Measurements from ENCODE around the gene MYT1. TPM values are rescaled to one million over a fixed set of nuclear protein-coding genes. Genes with fewer than 3 reads are reported as not detected.

Gene MYT1
- total and polyA plus RNA-seq, 9 of the 15 experiments (the other 6 are each of a cell fraction or from before 2014, with no cell fraction given) = 0.02 to 0.12 (median 0.06) TPM; not detected in 4

GRCh38 chr20:64149809-64150560 lies 14.3 kb upstream of the MYT1 start:
- H3K79me2 ChIP-seq (ENCODE audit: control insufficient read depth, insufficient read depth, low read length) = no peaks in the 10 kb centered on the region
- H3K9me3 ChIP-seq (replicated peaks; ENCODE audit: control insufficient read depth, insufficient read depth, low read depth, low read length) = peaks cover 8% of the 10 kb centered on the region
- BruUV-seq (replicated peaks) = no TSS peak
- in situ Hi-C loops (cut with MboI) = no loop called here
- H2AFZ ChIP-seq (ENCODE audit: low read depth, low read length) = no peak overlapping the region
- no peak for FAIRE-seq
- intact Hi-C loops (cut with micrococcal nuclease) = no loop called here
- ChIA-PET CTCF (ENCODE audit: low intra/inter-chr PET ratio) (no interaction called here), POLR2A (interaction anchor here (1.0 kb wide), 1 partner anchor 22 kb away, joined by 4 read pairs; no protein-coding TSS in a partner anchor)
- no peaks in the 10 kb centered on the region for H3K36me3 ChIP-seq (ENCODE audit: control insufficient read depth, insufficient read depth, low read length)
- H3K4me1 ChIP-seq (replicated peaks in 1 of 2; ENCODE audit: control insufficient read depth in 2 of 2, insufficient read depth in 2 of 2, low read length in 2 of 2) = peaks cover 0 to 9% of the 10 kb centered on the region in 2 experiments; a peak in 1 of 5 replicates
- H3K27ac ChIP-seq (ENCODE audit: extremely low read depth, low read depth, low read length) = no peak overlapping the region
- DNase-seq (ENCODE audit: extremely low read depth in 1 of 4, low spot score in 3 of 4) = no peak
- 17% methylated on average over 26 of the region's 26 CpGs for WGBS (ENCODE audit: insufficient coverage, low coverage, missing lambda C conversion rate)
- no peak overlapping the region for H3K4me3 ChIP-seq
- peaks cover 0 to 39% of the 10 kb centered on the region in 2 experiments; a peak in 3 of 5 replicates for H3K27me3 ChIP-seq (ENCODE audit: control insufficient read depth in 2 of 2, insufficient read depth in 2 of 2, low read length in 2 of 2)
- no peak for ATAC-seq
- H3K4me2 ChIP-seq (ENCODE audit: insufficient read depth, low read length) = no peak overlapping the region
- no peaks in the 10 kb centered on the region for H4K20me1 ChIP-seq (replicated peaks; ENCODE audit: control insufficient read depth, insufficient read depth, low read length)
- H3K9me1 ChIP-seq (ENCODE audit: control insufficient read depth, insufficient read depth, low read length) = peaks cover 2% of the 10 kb centered on the region
- TF ChIP-seq KDM1A (IDR thresholded peaks at IDR 0.05) (peak in 1 of 2 experiments; percentile 42; a peak in 1 of 4 replicates), MAX (CRISPR knock-in tag; IDR thresholded peaks at IDR 0.05) (peak; percentile 44; the same call in 1 of the 2 replicates), HOXB6 (CRISPR knock-in tag; IDR thresholded peaks at IDR 0.05; ENCODE audit: borderline replicate concordance) (no peak)
- H3K9ac ChIP-seq (ENCODE audit: insufficient read depth in 1 of 2, low read depth in 2 of 2, low read length in 2 of 2) = no peak overlapping the region
